ENCODE measurements around the gene GNA12. TPM values are rescaled to one million over a fixed set of nuclear protein-coding genes. Genes with fewer than 3 reads are reported as not detected.

Gene GNA12
- polyA plus RNA-seq, 1 donor, result 26.7 TPM

GRCh38 chr7:2711895-2712675, 132.0 kb downstream of the GNA12 start:
- Histone ChIP-seq H3K27me3 (ENCODE audit: control insufficient read depth, insufficient read depth, low read length) (no peaks in the 10 kb centered on the region), H3K36me3 (ENCODE audit: control insufficient read depth, insufficient read depth, low read length) (peaks cover 6% of the 10 kb centered on the region), H3K4me1 (ENCODE audit: control insufficient read depth, insufficient read depth, low read length) (peaks cover 18% of the 10 kb centered on the region), H3K9me3 (ENCODE audit: control insufficient read depth, low read depth, low read length) (peaks cover 3% of the 10 kb centered on the region), H3K27ac (ENCODE audit: low read length) (no peak overlapping the region), H3K4me3 (ENCODE audit: low read length) (no peak overlapping the region)
- WGBS (ENCODE audit: insufficient coverage, low lambda C conversion rate), result no CpG with 5 or more reads among the region's 25 CpGs
- DNase-seq, result no peak

- H3K4me1 ChIP-seq (ENCODE audit: control insufficient read depth, insufficient read depth, low read length), result peaks cover 8% of the 10 kb centered on the region
- H3K36me3 ChIP-seq (ENCODE audit: control insufficient read depth, insufficient read depth, low read length), result peaks cover 6% of the 10 kb centered on the region
- no peak for DNase-seq
- no CpG with 5 or more reads among the region's 4 CpGs for WGBS (ENCODE audit: insufficient coverage, low lambda C conversion rate)
- no peaks in the 10 kb centered on the region for H3K27me3 ChIP-seq (ENCODE audit: control insufficient read depth, insufficient read depth, low read length)
- no peak overlapping the region for H3K27ac ChIP-seq (ENCODE audit: low read length)
- no peak overlapping the region for H3K4me3 ChIP-seq (ENCODE audit: low read length)
- H3K9me3 ChIP-seq (ENCODE audit: control insufficient read depth, low read depth, low read length), result peaks cover 3% of the 10 kb centered on the region
Observed at GRCh38 chr7:2710901-2711551, 133.1 kb downstream of the GNA12 start.

- no peak overlapping the region for H3K27ac ChIP-seq (ENCODE audit: low read length)
- no peak overlapping the region for H3K4me3 ChIP-seq (ENCODE audit: low read length)
- no CpG with 5 or more reads among the region's 11 CpGs for WGBS (ENCODE audit: insufficient coverage, low lambda C conversion rate)
- H3K27me3 ChIP-seq (ENCODE audit: control insufficient read depth, insufficient read depth, low read length), result no peaks in the 10 kb centered on the region
- H3K4me1 ChIP-seq (ENCODE audit: control insufficient read depth, insufficient read depth, low read length), result peaks cover under 1% of the 10 kb centered on the region
- H3K36me3 ChIP-seq (ENCODE audit: control insufficient read depth, insufficient read depth, low read length), result peaks cover 6% of the 10 kb centered on the region
- H3K9me3 ChIP-seq (ENCODE audit: control insufficient read depth, low read depth, low read length), result peaks cover 3% of the 10 kb centered on the region
- DNase-seq, result no peak
Observed at GRCh38 chr7:2710286-2710655, 133.8 kb downstream of the GNA12 start.

GRCh38 chr7:2709553-2710285, 134.4 kb downstream of the GNA12 start:
- H3K4me1 ChIP-seq (ENCODE audit: control insufficient read depth, insufficient read depth, low read length), result no peaks in the 10 kb centered on the region
- no CpG with 5 or more reads among the region's 35 CpGs for WGBS (ENCODE audit: insufficient coverage, low lambda C conversion rate)
- H3K4me3 ChIP-seq (ENCODE audit: low read length), result no peak overlapping the region
- peaks cover 4% of the 10 kb centered on the region for H3K36me3 ChIP-seq (ENCODE audit: control insufficient read depth, insufficient read depth, low read length)
- H3K27ac ChIP-seq (ENCODE audit: low read length), result no peak overlapping the region
- H3K9me3 ChIP-seq (ENCODE audit: control insufficient read depth, low read depth, low read length), result peaks cover 3% of the 10 kb centered on the region
- H3K27me3 ChIP-seq (ENCODE audit: control insufficient read depth, insufficient read depth, low read length), result no peaks in the 10 kb centered on the region
- peak; percentile 72 to 74 for DNase-seq

GRCh38 chr7:2708547-2709310, 135.4 kb downstream of the GNA12 start:
- H3K9me3 ChIP-seq (ENCODE audit: control insufficient read depth, low read depth, low read length), result peaks cover 3% of the 10 kb centered on the region

GRCh38 chr7:2708041-2708440, 136.1 kb downstream of the GNA12 start:
- WGBS (ENCODE audit: insufficient coverage, low lambda C conversion rate), result no CpG with 5 or more reads among the region's 10 CpGs
- Histone ChIP-seq H3K4me3 (ENCODE audit: low read length) (no peak overlapping the region), H3K9me3 (ENCODE audit: control insufficient read depth, low read depth, low read length) (peaks cover 3% of the 10 kb centered on the region), H3K27me3 (ENCODE audit: control insufficient read depth, insufficient read depth, low read length) (no peaks in the 10 kb centered on the region), H3K36me3 (ENCODE audit: control insufficient read depth, insufficient read depth, low read length) (peaks cover 2% of the 10 kb centered on the region), H3K4me1 (ENCODE audit: control insufficient read depth, insufficient read depth, low read length) (no peaks in the 10 kb centered on the region), H3K27ac (ENCODE audit: low read length) (no peak overlapping the region)
- DNase-seq, result no peak

More at GRCh38 chr7:2708547-2709310, 135.4 kb downstream of the GNA12 start:
- no peaks in the 10 kb centered on the region for H3K27me3 ChIP-seq (ENCODE audit: control insufficient read depth, insufficient read depth, low read length)
- no peak for DNase-seq
- H3K27ac ChIP-seq (ENCODE audit: low read length), result no peak overlapping the region
- H3K4me3 ChIP-seq (ENCODE audit: low read length), result no peak overlapping the region
- peaks cover 2% of the 10 kb centered on the region for H3K36me3 ChIP-seq (ENCODE audit: control insufficient read depth, insufficient read depth, low read length)
- H3K4me1 ChIP-seq (ENCODE audit: control insufficient read depth, insufficient read depth, low read length), result no peaks in the 10 kb centered on the region
- no CpG with 5 or more reads among the region's 20 CpGs for WGBS (ENCODE audit: insufficient coverage, low lambda C conversion rate)

- H3K27me3 ChIP-seq (ENCODE audit: control insufficient read depth, insufficient read depth, low read length), result no peaks in the 10 kb centered on the region
- no peak for DNase-seq
- H3K4me1 ChIP-seq (ENCODE audit: control insufficient read depth, insufficient read depth, low read length), result no peaks in the 10 kb centered on the region
- peaks cover 2% of the 10 kb centered on the region for H3K36me3 ChIP-seq (ENCODE audit: control insufficient read depth, insufficient read depth, low read length)
- no peak overlapping the region for H3K27ac ChIP-seq (ENCODE audit: low read length)
- no CpG with 5 or more reads among the region's 8 CpGs for WGBS (ENCODE audit: insufficient coverage, low lambda C conversion rate)
- H3K4me3 ChIP-seq (ENCODE audit: low read length), result no peak overlapping the region
- H3K9me3 ChIP-seq (ENCODE audit: control insufficient read depth, low read depth, low read length), result peaks cover 6% of the 10 kb centered on the region
Observed at GRCh38 chr7:2707481-2707880, 136.6 kb downstream of the GNA12 start.

- H3K36me3 ChIP-seq (ENCODE audit: control insufficient read depth, insufficient read depth, low read length), result peaks cover 2% of the 10 kb centered on the region
- no peaks in the 10 kb centered on the region for H3K27me3 ChIP-seq (ENCODE audit: control insufficient read depth, insufficient read depth, low read length)
- H3K27ac ChIP-seq (ENCODE audit: low read length), result no peak overlapping the region
- H3K9me3 ChIP-seq (ENCODE audit: control insufficient read depth, low read depth, low read length), result peaks cover 7% of the 10 kb centered on the region
- WGBS (ENCODE audit: insufficient coverage, low lambda C conversion rate), result 50% methylated on average over 2 of the region's 6 CpGs
- no peaks in the 10 kb centered on the region for H3K4me1 ChIP-seq (ENCODE audit: control insufficient read depth, insufficient read depth, low read length)
- no peak for DNase-seq
- no peak overlapping the region for H3K4me3 ChIP-seq (ENCODE audit: low read length)
Observed at GRCh38 chr7:2706685-2707126, 137.4 kb downstream of the GNA12 start.

GRCh38 chr7:2705371-2706096, 138.6 kb downstream of the GNA12 start:
- Histone ChIP-seq H3K27me3 (ENCODE audit: control insufficient read depth, insufficient read depth, low read length) (no peaks in the 10 kb centered on the region), H3K4me3 (ENCODE audit: low read length) (no peak overlapping the region), H3K36me3 (ENCODE audit: control insufficient read depth, insufficient read depth, low read length) (no peaks in the 10 kb centered on the region), H3K9me3 (ENCODE audit: control insufficient read depth, low read depth, low read length) (peaks cover 7% of the 10 kb centered on the region), H3K27ac (ENCODE audit: low read length) (no peak overlapping the region), H3K4me1 (ENCODE audit: control insufficient read depth, insufficient read depth, low read length) (no peaks in the 10 kb centered on the region)
- no CpG with 5 or more reads among the region's 14 CpGs for WGBS (ENCODE audit: insufficient coverage, low lambda C conversion rate)
- no peak for DNase-seq

All from large intestine (tissue), 3 donors.